HL-60 (cell line): Measurements from ENCODE around the gene IMPG2.

Experiments used
- GABPA ChIP-seq: IDR thresholded peaks from 2 replicates; pipeline ENCODE4 v1.6.1; 2012; ENCODE audit warnings: low read depth
- POLR2AphosphoS5 ChIP-seq: IDR thresholded peaks from 2 replicates; pipeline ENCODE4 v1.6.1; 2012; ENCODE audit warnings: low read depth
- SPI1 ChIP-seq: IDR thresholded peaks from 2 replicates; pipeline ENCODE4 v1.6.1; 2012; ENCODE audit warnings: low read depth, mild to moderate bottlenecking, borderline replicate concordance
- TF ChIP-seq, protein P1 (sequence below): IDR thresholded peaks from one replicate; pipeline ENCODE4 v1.5.1; 2011; ENCODE audit warnings: low read length, control low read depth, inconsistent platforms; ENCODE audit not compliant: insufficient read depth
- TF ChIP-seq, protein P2 (sequence below): IDR thresholded peaks from 2 replicates; pipeline ENCODE4 v1.6.1; 2012; ENCODE audit warnings: low read depth; ENCODE audit not compliant: insufficient replicate concordance

DNA sequence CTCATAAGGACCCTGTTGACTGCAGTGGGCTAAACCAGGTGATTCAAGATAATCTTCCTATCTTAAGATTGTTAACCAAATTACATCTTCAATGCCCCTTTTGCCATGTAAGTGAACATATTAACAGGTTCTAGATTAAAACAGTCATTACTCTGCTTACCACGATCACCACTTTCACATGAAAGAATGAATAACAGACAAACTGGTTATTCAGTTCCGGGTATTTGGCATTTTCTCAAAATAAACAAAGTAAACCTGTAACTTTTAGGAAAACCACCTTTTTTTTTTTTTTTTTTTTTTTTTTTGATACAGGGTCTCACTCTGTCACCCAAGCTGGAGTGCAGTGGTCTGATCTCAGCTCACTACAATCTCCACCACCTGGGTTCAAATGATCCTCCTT, 131.2 kb downstream of the IMPG2 start:
- TF ChIP-seq POLR2AphosphoS5 (no peak), GABPA (no peak), SPI1 (no peak)
- TF ChIP-seq, protein P1, sequence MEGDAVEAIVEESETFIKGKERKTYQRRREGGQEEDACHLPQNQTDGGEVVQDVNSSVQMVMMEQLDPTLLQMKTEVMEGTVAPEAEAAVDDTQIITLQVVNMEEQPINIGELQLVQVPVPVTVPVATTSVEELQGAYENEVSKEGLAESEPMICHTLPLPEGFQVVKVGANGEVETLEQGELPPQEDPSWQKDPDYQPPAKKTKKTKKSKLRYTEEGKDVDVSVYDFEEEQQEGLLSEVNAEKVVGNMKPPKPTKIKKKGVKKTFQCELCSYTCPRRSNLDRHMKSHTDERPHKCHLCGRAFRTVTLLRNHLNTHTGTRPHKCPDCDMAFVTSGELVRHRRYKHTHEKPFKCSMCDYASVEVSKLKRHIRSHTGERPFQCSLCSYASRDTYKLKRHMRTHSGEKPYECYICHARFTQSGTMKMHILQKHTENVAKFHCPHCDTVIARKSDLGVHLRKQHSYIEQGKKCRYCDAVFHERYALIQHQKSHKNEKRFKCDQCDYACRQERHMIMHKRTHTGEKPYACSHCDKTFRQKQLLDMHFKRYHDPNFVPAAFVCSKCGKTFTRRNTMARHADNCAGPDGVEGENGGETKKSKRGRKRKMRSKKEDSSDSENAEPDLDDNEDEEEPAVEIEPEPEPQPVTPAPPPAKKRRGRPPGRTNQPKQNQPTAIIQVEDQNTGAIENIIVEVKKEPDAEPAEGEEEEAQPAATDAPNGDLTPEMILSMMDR, result no peak
- TF ChIP-seq, protein P2, sequence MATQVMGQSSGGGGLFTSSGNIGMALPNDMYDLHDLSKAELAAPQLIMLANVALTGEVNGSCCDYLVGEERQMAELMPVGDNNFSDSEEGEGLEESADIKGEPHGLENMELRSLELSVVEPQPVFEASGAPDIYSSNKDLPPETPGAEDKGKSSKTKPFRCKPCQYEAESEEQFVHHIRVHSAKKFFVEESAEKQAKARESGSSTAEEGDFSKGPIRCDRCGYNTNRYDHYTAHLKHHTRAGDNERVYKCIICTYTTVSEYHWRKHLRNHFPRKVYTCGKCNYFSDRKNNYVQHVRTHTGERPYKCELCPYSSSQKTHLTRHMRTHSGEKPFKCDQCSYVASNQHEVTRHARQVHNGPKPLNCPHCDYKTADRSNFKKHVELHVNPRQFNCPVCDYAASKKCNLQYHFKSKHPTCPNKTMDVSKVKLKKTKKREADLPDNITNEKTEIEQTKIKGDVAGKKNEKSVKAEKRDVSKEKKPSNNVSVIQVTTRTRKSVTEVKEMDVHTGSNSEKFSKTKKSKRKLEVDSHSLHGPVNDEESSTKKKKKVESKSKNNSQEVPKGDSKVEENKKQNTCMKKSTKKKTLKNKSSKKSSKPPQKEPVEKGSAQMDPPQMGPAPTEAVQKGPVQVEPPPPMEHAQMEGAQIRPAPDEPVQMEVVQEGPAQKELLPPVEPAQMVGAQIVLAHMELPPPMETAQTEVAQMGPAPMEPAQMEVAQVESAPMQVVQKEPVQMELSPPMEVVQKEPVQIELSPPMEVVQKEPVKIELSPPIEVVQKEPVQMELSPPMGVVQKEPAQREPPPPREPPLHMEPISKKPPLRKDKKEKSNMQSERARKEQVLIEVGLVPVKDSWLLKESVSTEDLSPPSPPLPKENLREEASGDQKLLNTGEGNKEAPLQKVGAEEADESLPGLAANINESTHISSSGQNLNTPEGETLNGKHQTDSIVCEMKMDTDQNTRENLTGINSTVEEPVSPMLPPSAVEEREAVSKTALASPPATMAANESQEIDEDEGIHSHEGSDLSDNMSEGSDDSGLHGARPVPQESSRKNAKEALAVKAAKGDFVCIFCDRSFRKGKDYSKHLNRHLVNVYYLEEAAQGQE, result no peak
